ENCODE data around the gene MDC1.

MDC1 gene

DNA sequence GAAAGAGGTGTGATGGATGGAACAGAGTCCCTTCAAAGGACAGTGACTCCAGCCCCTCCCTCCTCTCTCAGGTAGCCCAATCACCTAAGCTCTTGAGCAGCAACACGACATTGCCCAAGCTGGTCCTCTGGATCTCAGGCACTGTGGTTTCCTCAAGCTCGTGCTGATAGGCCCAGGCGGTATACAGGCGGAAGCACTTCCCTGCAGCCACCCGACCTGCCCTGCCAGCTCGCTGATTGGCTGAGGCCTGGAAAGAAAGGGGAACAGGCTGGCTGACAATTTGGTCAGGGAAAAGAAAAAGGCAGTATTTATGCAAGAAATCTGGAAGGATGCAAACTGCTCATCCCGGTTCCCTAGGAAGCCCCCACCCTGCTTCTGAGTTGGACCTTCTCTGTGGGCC is 60.6 kb downstream of the MDC1 start:
- Mint-ChIP-seq H3K36me3 (peaks cover 64% of the 10 kb centered on the region), H3K9me3 (no peaks in the 10 kb centered on the region), H3K27me3 (no peaks in the 10 kb centered on the region), H3K4me1 (no peaks in the 10 kb centered on the region), H3K27ac (no peak overlapping the region), H3K4me3 (no peak overlapping the region)
- DNase-seq = no peak
- CTCF ChIA-PET = no interaction called here

DNA sequence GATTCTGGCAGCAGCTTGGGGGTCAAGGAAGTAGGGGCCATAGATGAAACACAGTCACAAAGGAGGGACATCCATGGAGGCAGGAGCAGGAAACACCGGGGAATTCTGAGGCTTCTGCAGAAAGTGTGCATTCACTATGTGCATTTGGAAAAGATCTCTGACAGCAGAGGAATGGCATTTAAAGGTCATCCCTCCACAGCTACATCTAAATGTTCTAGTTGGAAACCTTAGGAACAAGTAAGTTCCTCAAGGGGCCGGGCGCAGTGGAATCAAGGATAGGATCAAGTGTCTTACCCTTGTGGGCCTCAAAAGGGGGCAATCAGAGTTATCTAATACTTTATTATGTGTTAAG is 61.4 kb downstream of the MDC1 start:
- H3K36me3 Mint-ChIP-seq = peaks cover 64% of the 10 kb centered on the region

DNA sequence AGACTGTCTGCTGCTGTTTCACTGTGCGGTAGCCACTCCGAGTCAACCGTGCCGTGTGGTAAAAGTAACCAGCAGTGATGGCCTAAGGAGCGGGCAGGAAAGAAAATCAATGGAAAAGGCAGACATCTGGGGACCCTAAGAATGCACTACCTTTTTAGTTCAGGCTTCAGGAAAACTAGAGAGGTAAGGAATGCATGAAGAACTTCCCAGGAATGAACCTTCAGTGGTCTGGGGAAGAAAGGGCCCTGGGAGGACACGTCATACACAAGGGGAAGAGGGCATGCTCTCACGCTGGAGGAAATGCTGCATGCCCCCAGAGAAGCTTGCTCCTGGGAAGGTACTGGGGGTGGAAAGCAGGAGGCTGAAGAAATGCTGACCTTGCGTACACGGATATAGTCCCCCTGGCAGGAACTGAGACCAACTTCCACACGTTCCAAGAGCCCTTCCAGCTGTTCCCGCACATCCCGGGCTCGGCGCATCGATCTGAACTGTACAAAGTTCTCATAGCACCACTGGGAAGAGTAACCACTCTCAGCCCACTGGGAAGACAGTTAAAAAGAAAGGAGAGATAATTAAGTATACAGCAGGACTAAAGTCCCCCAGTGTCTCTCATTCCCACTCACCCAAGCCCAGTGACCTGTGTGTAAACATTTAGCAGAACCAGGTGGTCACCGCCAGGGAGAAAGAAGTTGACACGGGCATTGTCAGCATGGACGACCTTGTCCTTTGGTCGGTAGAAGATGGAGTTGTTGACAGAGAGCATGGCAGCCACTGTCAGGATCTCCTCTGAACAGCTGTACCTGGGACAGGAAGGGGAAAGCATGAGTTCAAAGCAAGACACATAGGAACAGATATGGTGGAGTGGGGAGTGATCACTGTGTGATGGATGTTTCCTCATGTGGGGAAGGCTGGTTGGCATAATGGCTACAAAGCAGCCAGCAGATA is 62.0 kb downstream of the MDC1 start:
- Mint-ChIP-seq H3K36me3 (peaks cover 64% of the 10 kb centered on the region), H3K4me3 (no peak overlapping the region), H3K27me3 (no peaks in the 10 kb centered on the region), H3K4me1 (no peaks in the 10 kb centered on the region), H3K9me3 (no peaks in the 10 kb centered on the region), H3K27ac (no peak overlapping the region)
- DNase-seq = no peak
- CTCF ChIA-PET = no interaction called here

More for the DNA sequence above, 61.4 kb downstream of the MDC1 start:
- H3K9me3 Mint-ChIP-seq = no peaks in the 10 kb centered on the region
- no peak overlapping the region for H3K27ac Mint-ChIP-seq
- no peaks in the 10 kb centered on the region for H3K4me1 Mint-ChIP-seq
- no peak overlapping the region for H3K4me3 Mint-ChIP-seq
- no peak for DNase-seq
- H3K27me3 Mint-ChIP-seq = no peaks in the 10 kb centered on the region
- CTCF ChIA-PET = no interaction called here

DNA sequence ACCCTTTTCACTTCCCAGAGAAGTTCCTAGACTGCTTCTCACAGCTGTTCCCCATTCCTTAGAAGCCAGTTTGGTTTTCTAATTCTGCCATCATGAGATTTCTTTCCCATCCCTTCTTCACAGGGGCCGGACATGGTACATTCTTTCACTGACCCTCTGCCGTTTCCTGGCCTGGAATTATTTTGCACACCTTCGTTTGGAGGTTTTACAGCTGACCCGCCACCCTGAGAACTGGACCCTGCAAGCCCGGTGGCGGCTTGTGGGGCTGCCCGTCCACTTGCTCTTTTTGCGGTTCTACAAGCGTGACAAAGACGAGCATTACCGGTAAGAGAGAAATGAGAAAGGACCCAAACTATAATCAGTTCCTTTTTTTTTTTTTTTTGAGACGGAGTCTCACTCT is 65.9 kb downstream of the MDC1 start:
- H3K27me3 Mint-ChIP-seq = no peaks in the 10 kb centered on the region
- no peak overlapping the region for H3K4me3 Mint-ChIP-seq
- no peak overlapping the region for H3K27ac Mint-ChIP-seq
- H3K9me3 Mint-ChIP-seq = no peaks in the 10 kb centered on the region
- DNase-seq = no peak
- peaks cover 41% of the 10 kb centered on the region for H3K36me3 Mint-ChIP-seq
- CTCF ChIA-PET = interaction anchor here (0.6 to 1.1 kb wide), 3 partner anchors 28 to 109 kb away, joined by 3 to 4 read pairs (median 3); no protein-coding TSS in a partner anchor
- peaks cover 24% of the 10 kb centered on the region for H3K4me1 Mint-ChIP-seq
